MM.1S (cell line): ENCODE data around the gene LACTB.

Experiments
- DNase-seq: peaks from one replicate; pipeline ENCODE4 v3.0.0-alpha.2; 2015
- H2AFZ ChIP-seq: fragments of 300-600 bp; sonication (generic); 2 replicates; pipeline ENCODE4 v1.6.0; 2016; ENCODE audit warnings: antibody characterized with exemption, low read length
- H3F3A ChIP-seq: fragments of 300-600 bp; sonication (generic); 2 replicates; pipeline ENCODE4 v1.6.1; 2016; ENCODE audit warnings: mild to moderate bottlenecking, antibody characterized with exemption, low read length, moderate library complexity, mixed read lengths; ENCODE audit not compliant: insufficient read depth
- H3K27ac ChIP-seq: fragments of 300-600 bp; sonication (generic); 2 replicates; pipeline ENCODE4 v1.5.1; 2016; ENCODE audit warnings: mild to moderate bottlenecking, low read length
- H3K27me3 ChIP-seq: fragments of 300-600 bp; sonication (generic); replicated peaks from 2 replicates; pipeline ENCODE4 v1.6.0; 2016; ENCODE audit warnings: low read length; ENCODE audit not compliant: insufficient read depth
- H3K36me3 ChIP-seq: fragments of 300-600 bp; sonication (generic); replicated peaks from 2 replicates; pipeline ENCODE4 v1.6.1; 2016; ENCODE audit warnings: mild to moderate bottlenecking, low read length, mixed read lengths; ENCODE audit not compliant: insufficient read depth
- H3K4me1 ChIP-seq: fragments of 300-600 bp; sonication (generic); 2 replicates; pipeline ENCODE4 v1.6.1; 2016; ENCODE audit warnings: low read length, mixed read lengths
- H3K4me2 ChIP-seq: fragments of 300-600 bp; sonication (generic); 2 replicates; pipeline ENCODE4 v1.6.0; 2016; ENCODE audit warnings: low read depth, low read length
- H3K4me3 ChIP-seq: fragments of 300-600 bp; sonication (generic); 2 replicates; pipeline ENCODE4 v1.5.1; 2016; ENCODE audit warnings: low read length, mixed read lengths
- H3K79me2 ChIP-seq: fragments of 300-600 bp; sonication (generic); 2 replicates; pipeline ENCODE4 v1.6.1; 2016; ENCODE audit warnings: mixed run types, low read length, mixed read lengths
- H3K9ac ChIP-seq: fragments of 300-600 bp; sonication (generic); 2 replicates; pipeline ENCODE4 v1.6.1; 2016; ENCODE audit warnings: low read length, mixed read lengths
- H3K9me2 ChIP-seq: fragments of 300-600 bp; sonication (generic); replicated peaks from 2 replicates; pipeline ENCODE4 v1.6.1; 2016; ENCODE audit warnings: mild to moderate bottlenecking, low read length, mixed read lengths; ENCODE audit not compliant: insufficient read depth
- H3K9me3 ChIP-seq: fragments of 300-600 bp; sonication (generic); replicated peaks from 2 replicates; pipeline ENCODE4 v1.6.1; 2016; ENCODE audit warnings: mild to moderate bottlenecking, low read length, mixed read lengths; ENCODE audit not compliant: insufficient read depth
- H4K20me1 ChIP-seq: fragments of 300-600 bp; sonication (generic); 2 replicates; pipeline ENCODE4 v1.6.1; 2016; ENCODE audit warnings: mild to moderate bottlenecking, low read length, moderate library complexity, mixed read lengths; ENCODE audit not compliant: insufficient read depth
- EZH2 ChIP-seq: fragments of 300-600 bp; sonication (generic); optimal IDR thresholded peaks from 2 replicates; pipeline ENCODE3; 2017; ENCODE audit warnings: low read depth, mild to moderate bottlenecking, antibody characterized with exemption, low read length, mixed read lengths
- EZH2phosphoT487 ChIP-seq: fragments of 300-600 bp; sonication (generic); IDR thresholded peaks from 2 replicates; pipeline ENCODE4 v1.6.1; 2018; ENCODE audit warnings: antibody characterized with exemption, low read length
- TF ChIP-seq, protein P1 (sequence below): fragments of 300-600 bp; sonication (generic); IDR thresholded peaks from 2 replicates; pipeline ENCODE4 v1.5.1; 2016; ENCODE audit warnings: antibody characterized with exemption, low read length, mixed read lengths

The LACTB gene

DNA sequence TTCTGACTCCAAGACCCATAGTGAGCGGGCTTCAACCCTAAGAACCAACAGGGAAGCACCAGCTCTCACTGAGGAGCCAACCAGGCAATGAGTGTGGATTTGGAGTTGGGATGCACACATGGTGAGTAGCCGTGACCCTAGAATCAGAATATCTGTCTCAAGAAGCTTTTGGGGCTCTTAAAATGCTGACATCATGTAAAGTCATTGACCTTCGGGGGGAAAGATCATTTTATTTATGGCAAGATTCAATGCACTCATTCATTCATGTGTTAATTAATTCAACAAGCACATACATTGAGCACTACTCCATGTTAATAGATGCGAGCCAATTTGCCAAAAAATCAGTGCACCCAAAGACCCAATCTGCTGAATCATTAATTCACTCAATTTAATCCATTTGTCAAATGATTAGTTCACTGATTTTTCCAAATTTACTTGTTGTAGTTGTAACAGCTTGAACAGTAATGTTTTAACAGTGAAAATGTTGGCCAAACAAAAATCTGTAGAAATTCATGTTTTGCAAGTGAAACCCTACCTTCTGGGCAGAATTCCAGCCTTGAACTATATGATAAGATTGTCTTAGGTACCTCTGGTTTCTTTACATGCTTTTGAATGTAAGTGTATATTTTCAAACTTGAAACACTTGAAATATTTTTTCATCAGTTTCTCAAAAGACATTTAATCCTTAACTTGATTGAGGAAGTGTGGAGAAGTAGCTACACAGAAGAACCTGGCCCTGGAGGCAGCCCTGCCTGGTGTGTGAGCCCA, 29.8 kb upstream of the LACTB start:
- no peaks in the 10 kb centered on the region for H3K36me3 ChIP-seq
- no peaks in the 10 kb centered on the region for H4K20me1 ChIP-seq
- no peak for DNase-seq
- H3K4me3 ChIP-seq, result no peak overlapping the region
- H3K9ac ChIP-seq, result no peak overlapping the region
- H3K27me3 ChIP-seq, result no peaks in the 10 kb centered on the region
- TF ChIP-seq EZH2phosphoT487 (no peak), EZH2 (no peak)
- TF ChIP-seq, protein P1, sequence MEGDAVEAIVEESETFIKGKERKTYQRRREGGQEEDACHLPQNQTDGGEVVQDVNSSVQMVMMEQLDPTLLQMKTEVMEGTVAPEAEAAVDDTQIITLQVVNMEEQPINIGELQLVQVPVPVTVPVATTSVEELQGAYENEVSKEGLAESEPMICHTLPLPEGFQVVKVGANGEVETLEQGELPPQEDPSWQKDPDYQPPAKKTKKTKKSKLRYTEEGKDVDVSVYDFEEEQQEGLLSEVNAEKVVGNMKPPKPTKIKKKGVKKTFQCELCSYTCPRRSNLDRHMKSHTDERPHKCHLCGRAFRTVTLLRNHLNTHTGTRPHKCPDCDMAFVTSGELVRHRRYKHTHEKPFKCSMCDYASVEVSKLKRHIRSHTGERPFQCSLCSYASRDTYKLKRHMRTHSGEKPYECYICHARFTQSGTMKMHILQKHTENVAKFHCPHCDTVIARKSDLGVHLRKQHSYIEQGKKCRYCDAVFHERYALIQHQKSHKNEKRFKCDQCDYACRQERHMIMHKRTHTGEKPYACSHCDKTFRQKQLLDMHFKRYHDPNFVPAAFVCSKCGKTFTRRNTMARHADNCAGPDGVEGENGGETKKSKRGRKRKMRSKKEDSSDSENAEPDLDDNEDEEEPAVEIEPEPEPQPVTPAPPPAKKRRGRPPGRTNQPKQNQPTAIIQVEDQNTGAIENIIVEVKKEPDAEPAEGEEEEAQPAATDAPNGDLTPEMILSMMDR, result no peak
- no peak overlapping the region for H3K4me2 ChIP-seq
- no peaks in the 10 kb centered on the region for H3K9me3 ChIP-seq
- no peak overlapping the region for H2AFZ ChIP-seq
- H3K79me2 ChIP-seq, result no peaks in the 10 kb centered on the region
- H3K4me1 ChIP-seq, result no peaks in the 10 kb centered on the region
- H3K27ac ChIP-seq, result no peak overlapping the region
- H3F3A ChIP-seq, result no peaks in the 10 kb centered on the region
- no peaks in the 10 kb centered on the region for H3K9me2 ChIP-seq

DNA sequence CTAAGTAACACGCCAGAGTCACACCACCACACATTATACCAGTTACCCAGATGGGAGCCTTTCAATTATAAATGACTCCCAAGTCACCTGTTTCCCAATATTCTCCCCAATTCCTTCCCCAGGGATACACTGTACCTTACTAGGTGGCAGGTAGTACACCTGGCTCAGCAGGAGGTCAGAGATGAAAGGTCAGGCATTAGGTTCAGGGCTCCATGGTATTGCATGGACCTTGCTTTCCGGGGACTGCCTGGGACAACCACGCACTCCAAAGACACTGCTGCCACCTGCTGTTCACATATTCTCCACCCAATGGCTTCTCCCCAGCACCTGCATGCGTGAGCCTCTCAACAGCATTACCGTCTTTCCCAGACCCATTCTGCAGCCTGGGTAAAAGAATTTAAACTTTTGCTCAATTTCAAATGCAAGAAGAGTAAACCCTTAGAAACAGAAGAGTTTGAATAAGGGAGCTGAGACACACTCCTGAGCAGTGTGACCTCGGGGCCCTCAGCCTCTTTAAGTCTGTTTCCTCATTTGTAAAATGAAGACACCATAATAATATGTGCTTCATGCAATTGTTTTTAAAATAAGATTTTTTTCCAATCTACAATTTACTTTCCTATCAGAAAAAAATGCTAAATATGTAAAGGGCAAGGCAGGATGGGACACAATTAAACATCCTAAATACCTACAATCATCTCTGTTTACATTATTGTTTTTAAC, 28.0 kb upstream of the LACTB start:
- H3K4me1 ChIP-seq, result no peaks in the 10 kb centered on the region
- no peaks in the 10 kb centered on the region for H3K27me3 ChIP-seq
- H3K4me2 ChIP-seq, result no peak overlapping the region
- H3K9me3 ChIP-seq, result no peaks in the 10 kb centered on the region
- H2AFZ ChIP-seq, result 0 out of 2 replicates have a peak overlapping the region, but pooled peaks have one; percentile 1
- H3F3A ChIP-seq, result no peaks in the 10 kb centered on the region
- no peaks in the 10 kb centered on the region for H3K79me2 ChIP-seq
- H3K4me3 ChIP-seq, result no peak overlapping the region
- no peak overlapping the region for H3K9ac ChIP-seq
- no peaks in the 10 kb centered on the region for H3K9me2 ChIP-seq
- H3K36me3 ChIP-seq, result no peaks in the 10 kb centered on the region
- no peaks in the 10 kb centered on the region for H4K20me1 ChIP-seq
- TF ChIP-seq EZH2, result no peak
- TF ChIP-seq, protein P1, result peak; percentile 86
- H3K27ac ChIP-seq, result no peak overlapping the region
- peak; percentile 63 for DNase-seq

GRCh38 chr15:63094495-63094931, 27.1 kb upstream of the LACTB start:
- Histone ChIP-seq H3K79me2 (no peaks in the 10 kb centered on the region), H3K9ac (no peak overlapping the region), H3K4me2 (no peak overlapping the region), H3F3A (no peaks in the 10 kb centered on the region), H3K4me1 (no peaks in the 10 kb centered on the region), H4K20me1 (no peaks in the 10 kb centered on the region), H3K27me3 (no peaks in the 10 kb centered on the region), H3K9me2 (no peaks in the 10 kb centered on the region), H3K4me3 (no peak overlapping the region), H3K9me3 (no peaks in the 10 kb centered on the region), H2AFZ (no peak overlapping the region), H3K36me3 (no peaks in the 10 kb centered on the region), H3K27ac (no peak overlapping the region)
- no peak for DNase-seq
- TF ChIP-seq EZH2 (no peak), EZH2phosphoT487 (no peak)
- TF ChIP-seq, protein P1, result no peak
